ENCODE data around the gene OBSL1. TPM values are rescaled to one million over a fixed set of nuclear protein-coding genes. Genes with fewer than 3 reads are reported as not detected.

The OBSL1 gene
- total and polyA plus RNA-seq, 10 of the 15 experiments (the other 5 are each of a cell fraction or from before 2014, with no cell fraction given): 0.14 to 0.77 TPM; not detected in 8

GRCh38 chr2:219611306-219611705, 40.0 kb upstream of the OBSL1 start (continued):
- TF ChIP-seq RELB (IDR thresholded peaks at IDR 0.05; ENCODE audit: low read depth) (no peak), ATF2 (IDR thresholded peaks at IDR 0.05; ENCODE audit: low read length) (no peak), RCOR1 (conservative IDR thresholded peaks at IDR 0.05; ENCODE audit: low read depth, low read length) (no peak), IRF3 (IDR thresholded peaks at IDR 0.05) (no peak), RFX5 (IDR thresholded peaks at IDR 0.05; ENCODE audit: low read depth, low read length) (no peak), GABPA (IDR thresholded peaks at IDR 0.05; ENCODE audit: low read depth) (no peak)

GRCh38 chr2:219609149-219609750, 37.9 kb upstream of the OBSL1 start:
- TF ChIP-seq SMARCA5 (IDR thresholded peaks at IDR 0.05): no peak
- no peaks in the 10 kb centered on the region for H3K79me2 ChIP-seq (ENCODE audit: control insufficient read depth, insufficient read depth, low read length)
- H3K4me3 ChIP-seq: no peak overlapping the region
- no peaks in the 10 kb centered on the region for H3K27me3 ChIP-seq (replicated peaks in 1 of 2; ENCODE audit: control insufficient read depth in 2 of 2, insufficient read depth in 2 of 2, low read length in 1 of 2)
- SMC1A ChIA-PET (ENCODE audit: uncharacterized antibody, unreplicated experiment): no interaction called here
- CTCF ChIA-PET: no interaction called here
- H3K9me3 ChIP-seq (replicated peaks; ENCODE audit: control insufficient read depth, insufficient read depth, low read length): no peaks in the 10 kb centered on the region
- H4K20me1 ChIP-seq (ENCODE audit: control insufficient read depth, insufficient read depth): no peaks in the 10 kb centered on the region
- intact Hi-C loops (cut with micrococcal nuclease; ENCODE audit: unreplicated experiment): no loop called here
- no peak for FAIRE-seq
- no peak overlapping the region for H3K27ac ChIP-seq (ENCODE audit: control insufficient read depth, insufficient read depth)
- no peak for DNase-seq (ENCODE audit: low read depth, low spot score)
- 0 out of 2 replicates have a peak, but pooled peaks cover 4% of the 10 kb centered on the region for H3K4me1 ChIP-seq (ENCODE audit: control insufficient read depth, insufficient read depth, low read length)
- no TSS peak for BruUV-seq (replicated peaks)
- WGBS (ENCODE audit: insufficient coverage, insufficient replicate concordance, low lambda C conversion rate, missing lambda C conversion rate): 90% methylated on average over 13 of the region's 13 CpGs
- H3K36me3 ChIP-seq (ENCODE audit: control insufficient read depth in 2 of 2, insufficient read depth in 2 of 2, low read length in 1 of 2): peaks cover 6 to 12% of the 10 kb centered on the region in 2 experiments; a peak in 3 of 4 replicates
- POLR2A ChIA-PET: no interaction called here
- no peak overlapping the region for H3K9ac ChIP-seq (ENCODE audit: control insufficient read depth, insufficient read depth, low read length)
- no peak overlapping the region for H3K4me2 ChIP-seq (ENCODE audit: control insufficient read depth, insufficient read depth)
- ATAC-seq: no peak
- RAD21 ChIA-PET (ENCODE audit: unreplicated experiment): no interaction called here
- in situ Hi-C loops (cut with MboI): no loop called here
- H2AFZ ChIP-seq (ENCODE audit: control insufficient read depth, low read depth, low read length): no peak overlapping the region
